Activated T-cell treated with anti-CD3 and anti-CD28 coated beads, Interleukin-2, amount 50 U/mL, for 72 hours (primary cell): Measurements from ENCODE around the gene FGD5. TPM values are rescaled to one million over a fixed set of nuclear protein-coding genes. Genes with fewer than 3 reads are reported as not detected.

Experiments
- ATAC-seq, 2 donors: fragments of 150-1000 bp; cut with Tn5 transposase; replicated peaks in 1 of 2; 2 replicates each; pipeline ENCODE4 v1.10.0; 2021; ENCODE audit warnings: moderate library complexity in 2 of 2, mild to moderate bottlenecking in 1 of 2
- DNase-seq, 2 donors: peaks; one replicate each; pipeline ENCODE4 v3.0.0; 2021 to 2022; ENCODE audit warnings: mixed read lengths in 1 of 2
- H3K27ac Mint-ChIP-seq: one replicate; pipeline ENCODE4 v1.8.0; 2022; ENCODE audit warnings: mild to moderate bottlenecking, moderate library complexity, mixed read lengths
- H3K27me3 Mint-ChIP-seq: one replicate; pipeline ENCODE4 v1.8.0; 2022; ENCODE audit warnings: low read depth, mixed read lengths
- H3K36me3 Mint-ChIP-seq, 2 donors: one replicate each; pipeline ENCODE4 v1.8.0; 2022; ENCODE audit warnings: mixed read lengths in 2 of 2, mild to moderate bottlenecking in 1 of 2; ENCODE audit not compliant: insufficient read depth in 2 of 2
- H3K4me1 Mint-ChIP-seq: one replicate; pipeline ENCODE4 v1.8.0; 2022; ENCODE audit warnings: low read depth, mixed read lengths
- H3K4me3 Mint-ChIP-seq, 2 donors: one replicate each; pipeline ENCODE4 v1.8.0; 2022; ENCODE audit warnings: mild to moderate bottlenecking in 2 of 2, mixed read lengths in 2 of 2, moderate library complexity in 2 of 2
- H3K9me3 Mint-ChIP-seq, 2 donors: one replicate each; pipeline ENCODE4 v1.8.0; 2022; ENCODE audit warnings: mixed read lengths in 2 of 2
- total RNA-seq, 2 donors: library from RNA; stranded (reverse); gene quantifications; one replicate each; pipeline ENCODE4 v1.2.3, GENCODE V29; 2022

The FGD5 gene
- total RNA-seq, 2 donors from 2014 or later = not detected

DNA sequence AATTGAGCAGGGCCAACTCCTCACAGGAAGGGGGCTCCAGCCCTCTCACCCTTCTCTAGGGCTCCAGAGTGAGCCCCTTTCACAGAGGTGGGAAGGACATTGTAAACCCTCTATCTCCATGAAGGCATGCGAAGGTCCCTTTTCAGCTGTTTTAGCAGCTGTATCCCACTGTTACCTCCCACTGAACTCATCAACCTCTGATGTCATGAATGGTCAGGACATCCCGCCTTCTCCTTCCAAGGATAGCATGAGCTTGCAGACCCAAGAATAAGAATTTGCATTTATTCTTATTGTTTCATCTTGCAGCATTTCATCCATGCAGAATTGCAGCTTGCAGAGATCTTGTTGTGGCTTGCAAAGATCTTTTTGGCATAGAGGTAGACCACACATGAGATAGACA is 24.3 kb upstream of the FGD5 start:
- ATAC-seq = no peak
- Mint-ChIP-seq H3K36me3 (no peaks in the 10 kb centered on the region), H3K27ac (no peak overlapping the region), H3K9me3 (no peaks in the 10 kb centered on the region), H3K4me1 (no peaks in the 10 kb centered on the region), H3K27me3 (peaks cover 5% of the 10 kb centered on the region), H3K4me3 (no peak overlapping the region)
- DNase-seq = no peak

DNA sequence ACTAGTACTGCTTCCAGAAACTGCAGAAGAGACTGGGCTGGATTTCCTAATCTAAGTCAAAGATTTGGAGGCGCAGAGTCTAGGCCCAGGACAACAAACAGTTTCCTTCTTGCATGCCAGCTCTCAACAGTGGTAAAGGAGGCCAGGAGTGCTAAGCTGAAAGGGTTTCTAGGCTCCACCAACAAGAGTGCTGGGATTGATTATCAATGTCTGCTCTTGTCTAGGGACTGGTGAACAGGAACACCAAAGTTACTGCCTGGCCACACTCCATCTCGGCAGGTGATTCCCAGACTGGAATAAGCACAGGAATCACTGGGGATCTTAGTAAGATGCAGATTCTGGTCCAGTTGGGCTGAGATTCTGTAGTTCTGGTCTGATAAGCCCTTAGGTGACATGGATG is 22.8 kb upstream of the FGD5 start:
- H3K27ac Mint-ChIP-seq = no peak overlapping the region
- ATAC-seq (no peak), DNase-seq (no peak)
- H3K4me1 Mint-ChIP-seq = no peaks in the 10 kb centered on the region
- no peaks in the 10 kb centered on the region for H3K9me3 Mint-ChIP-seq
- no peaks in the 10 kb centered on the region for H3K27me3 Mint-ChIP-seq
- H3K36me3 Mint-ChIP-seq = no peaks in the 10 kb centered on the region
- H3K4me3 Mint-ChIP-seq = no peak overlapping the region

DNA sequence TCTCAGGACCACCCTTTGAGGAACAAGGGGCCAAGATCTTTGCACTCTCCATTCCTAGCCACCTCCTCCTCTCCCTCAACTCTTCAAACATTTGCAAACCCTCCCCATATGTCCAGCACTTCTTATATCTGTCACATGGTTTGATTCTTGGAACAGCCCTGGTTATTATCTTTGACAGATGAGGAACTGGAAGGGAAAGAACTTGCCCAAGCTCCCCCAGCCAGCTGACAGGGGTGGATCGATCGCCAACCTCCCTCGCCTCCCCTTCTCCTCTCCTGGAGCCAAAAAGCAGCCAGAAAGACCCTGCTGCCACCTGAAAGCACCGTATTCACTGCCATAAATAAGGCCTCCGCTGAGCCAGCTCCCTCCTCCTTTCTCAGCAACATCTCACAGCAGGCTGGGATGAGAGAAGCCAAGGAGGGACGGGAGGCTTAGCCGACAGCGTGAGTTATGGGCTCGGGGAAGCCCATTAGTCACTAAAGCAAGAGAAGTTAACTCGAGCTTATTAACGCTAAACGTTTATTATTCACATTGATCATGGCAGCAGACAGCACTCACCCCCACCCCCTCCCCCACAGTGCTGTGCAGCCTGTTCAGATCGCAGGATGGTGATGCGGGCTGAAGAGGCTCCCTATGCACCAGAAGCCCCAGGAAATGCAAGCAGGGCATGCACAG is 22.2 kb upstream of the FGD5 start:
- DNase-seq (no peak), ATAC-seq (no peak)
- no peaks in the 10 kb centered on the region for H3K9me3 Mint-ChIP-seq
- no peak overlapping the region for H3K27ac Mint-ChIP-seq
- H3K27me3 Mint-ChIP-seq = no peaks in the 10 kb centered on the region
- no peaks in the 10 kb centered on the region for H3K36me3 Mint-ChIP-seq
- no peak overlapping the region for H3K4me3 Mint-ChIP-seq
- H3K4me1 Mint-ChIP-seq = no peaks in the 10 kb centered on the region

DNA sequence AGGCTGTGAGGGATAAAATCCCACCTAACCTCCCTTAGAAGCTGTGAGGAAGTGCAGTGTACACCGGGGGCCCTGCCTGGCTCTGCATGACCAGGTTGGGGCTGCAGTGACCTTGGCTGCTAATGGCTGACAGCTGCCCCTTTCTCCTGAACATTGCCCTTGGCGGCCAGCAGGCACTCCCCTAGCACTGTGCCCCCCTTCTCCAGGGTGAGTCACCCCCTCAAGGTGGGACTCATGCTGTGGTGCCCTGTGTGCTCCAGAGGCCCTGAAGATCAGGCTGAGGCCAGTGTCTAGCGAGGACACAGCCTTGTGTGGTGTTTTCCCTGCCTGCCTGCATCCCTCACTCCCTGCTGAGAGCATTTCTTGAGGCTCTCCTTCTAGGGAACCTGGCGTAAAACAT is 21.0 kb upstream of the FGD5 start:
- H3K9me3 Mint-ChIP-seq = no peaks in the 10 kb centered on the region

DNA sequence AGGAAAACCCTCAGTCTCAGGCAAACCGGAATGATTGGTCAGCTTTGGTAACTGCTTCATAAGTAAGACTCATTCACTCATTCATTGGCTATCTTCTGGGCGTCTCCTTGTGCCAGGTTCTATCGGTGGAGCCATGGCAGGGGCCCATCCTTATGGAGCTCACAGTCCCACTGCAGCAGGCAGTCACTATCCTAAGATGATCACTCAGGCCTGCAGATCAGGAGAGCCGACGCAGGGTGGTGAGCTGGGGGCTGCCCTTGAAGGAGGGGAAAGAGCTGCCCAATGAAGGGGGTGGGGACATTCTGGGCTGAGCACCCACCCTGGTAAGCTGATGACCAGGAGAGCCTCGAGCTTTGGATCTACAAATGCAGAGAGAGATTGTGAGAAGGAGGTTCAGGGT is 20.5 kb upstream of the FGD5 start:
- Mint-ChIP-seq H3K36me3 (no peaks in the 10 kb centered on the region), H3K27me3 (no peaks in the 10 kb centered on the region), H3K4me3 (no peak overlapping the region), H3K9me3 (no peaks in the 10 kb centered on the region), H3K27ac (no peak overlapping the region), H3K4me1 (peaks cover 4% of the 10 kb centered on the region)
- ATAC-seq (no peak), DNase-seq (no peak)

More for the DNA sequence above, 21.0 kb upstream of the FGD5 start:
- no peak for ATAC-seq
- no peak overlapping the region for H3K27ac Mint-ChIP-seq
- no peaks in the 10 kb centered on the region for H3K27me3 Mint-ChIP-seq
- no peak for DNase-seq
- no peaks in the 10 kb centered on the region for H3K4me1 Mint-ChIP-seq
- H3K4me3 Mint-ChIP-seq = no peak overlapping the region
- no peaks in the 10 kb centered on the region for H3K36me3 Mint-ChIP-seq

DNA sequence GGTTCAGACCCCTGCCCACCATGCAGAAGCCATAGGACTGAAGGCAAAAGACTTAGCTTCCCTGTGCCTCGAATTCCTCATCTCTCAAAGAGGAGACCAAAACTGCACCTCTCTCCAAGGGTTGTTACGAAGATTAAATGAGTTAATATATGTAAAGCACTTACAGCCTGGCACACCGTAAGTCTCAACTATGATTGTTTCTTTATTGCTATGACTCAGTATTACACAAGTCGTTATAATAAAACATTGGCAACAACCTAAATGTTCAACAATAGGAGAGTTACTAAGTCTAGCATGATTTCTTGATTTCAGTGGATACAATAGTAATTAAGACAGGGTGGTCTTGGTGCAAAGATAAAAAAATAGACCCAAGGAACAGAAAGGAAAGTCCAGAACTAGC is 19.6 kb upstream of the FGD5 start:
- ATAC-seq = no peak
- H3K4me1 Mint-ChIP-seq = peaks cover 13% of the 10 kb centered on the region
- no peaks in the 10 kb centered on the region for H3K36me3 Mint-ChIP-seq
- H3K4me3 Mint-ChIP-seq = no peak overlapping the region
- H3K9me3 Mint-ChIP-seq = no peaks in the 10 kb centered on the region
- no peak for DNase-seq
- H3K27ac Mint-ChIP-seq = no peak overlapping the region
- no peaks in the 10 kb centered on the region for H3K27me3 Mint-ChIP-seq

DNA sequence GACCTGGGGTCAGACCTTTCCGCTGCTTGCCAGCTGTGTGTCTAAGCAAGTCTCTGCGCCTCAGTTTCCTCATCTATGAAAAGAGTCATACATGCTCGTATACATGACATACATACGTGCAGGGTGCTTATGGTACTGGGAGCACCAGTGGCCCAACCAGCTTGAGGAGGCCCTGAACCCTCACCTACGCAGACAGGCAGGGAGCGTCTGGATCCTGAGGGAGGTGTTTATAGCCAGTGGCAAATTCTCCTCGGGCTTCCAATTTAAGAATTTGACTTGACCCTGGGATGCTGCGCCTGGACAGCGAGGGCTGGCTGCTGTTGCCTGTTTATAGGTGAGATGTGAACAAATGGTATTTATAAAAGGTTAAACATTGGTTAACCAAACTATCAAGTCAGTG is 17.7 kb upstream of the FGD5 start:
- no peak overlapping the region for H3K4me3 Mint-ChIP-seq
- no peak for DNase-seq
- H3K36me3 Mint-ChIP-seq = no peaks in the 10 kb centered on the region
- no peaks in the 10 kb centered on the region for H3K9me3 Mint-ChIP-seq
- peaks cover 7% of the 10 kb centered on the region for H3K27me3 Mint-ChIP-seq
- peaks cover 25% of the 10 kb centered on the region for H3K4me1 Mint-ChIP-seq
- no peak for ATAC-seq
- no peak overlapping the region for H3K27ac Mint-ChIP-seq

DNA sequence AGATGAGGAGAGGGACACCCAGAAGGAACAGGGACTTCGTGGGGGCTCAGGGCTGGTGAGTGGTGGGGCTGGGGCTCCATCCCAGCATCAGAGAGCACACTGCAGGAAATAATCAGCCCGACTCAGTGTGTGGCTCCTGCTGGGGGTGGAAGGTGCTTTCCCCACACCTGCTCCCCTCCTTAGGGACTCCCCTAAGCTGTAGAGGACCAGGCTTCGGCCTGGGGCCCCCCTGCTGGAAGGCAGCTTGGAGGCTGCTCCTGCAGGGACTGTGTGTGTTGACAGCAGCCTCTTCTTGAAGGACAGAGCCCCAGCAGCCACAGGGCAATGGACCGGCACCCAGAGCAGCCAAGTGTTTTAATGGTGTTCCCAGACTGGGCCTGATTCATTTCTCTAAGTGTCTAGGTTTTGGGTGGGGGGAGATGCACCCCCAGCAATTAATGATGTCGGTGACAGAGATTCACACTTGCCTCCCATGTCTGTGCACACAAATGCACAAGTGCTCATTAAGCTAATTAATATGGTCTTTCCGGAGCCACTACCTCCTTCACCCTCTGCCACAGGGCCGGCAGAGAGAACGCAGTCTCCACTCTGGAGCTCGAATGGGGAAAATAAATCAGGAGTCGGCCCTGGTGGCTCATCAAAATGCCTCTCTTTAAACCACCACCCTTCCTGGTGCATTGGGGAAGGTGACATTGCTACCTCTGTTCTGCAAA is 16.9 kb upstream of the FGD5 start:
- Mint-ChIP-seq H3K9me3 (no peaks in the 10 kb centered on the region), H3K36me3 (no peaks in the 10 kb centered on the region), H3K27me3 (peaks cover 15% of the 10 kb centered on the region), H3K4me1 (peaks cover 28% of the 10 kb centered on the region), H3K4me3 (no peak overlapping the region), H3K27ac (no peak overlapping the region)
- ATAC-seq = no peak
- DNase-seq = no peak

DNA sequence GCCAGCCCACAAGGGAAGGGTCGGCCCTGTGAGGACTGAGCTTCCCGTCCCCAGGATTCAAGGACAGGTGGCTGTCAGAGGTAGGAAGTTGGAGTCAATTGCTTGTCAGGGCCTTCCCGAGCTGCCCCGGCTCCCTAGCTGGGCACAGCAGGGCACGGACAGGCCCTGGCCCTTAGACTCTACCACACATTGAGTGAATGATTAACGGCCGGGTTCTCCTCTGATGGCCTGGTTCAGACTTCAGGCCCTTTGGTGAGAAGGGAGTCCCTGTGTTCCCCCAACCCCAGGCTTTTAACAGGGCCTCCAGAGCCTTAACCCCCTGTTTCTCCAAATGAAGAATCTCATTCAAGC is 16.4 kb upstream of the FGD5 start:
- no peak for ATAC-seq
- no peaks in the 10 kb centered on the region for H3K36me3 Mint-ChIP-seq

DNA sequence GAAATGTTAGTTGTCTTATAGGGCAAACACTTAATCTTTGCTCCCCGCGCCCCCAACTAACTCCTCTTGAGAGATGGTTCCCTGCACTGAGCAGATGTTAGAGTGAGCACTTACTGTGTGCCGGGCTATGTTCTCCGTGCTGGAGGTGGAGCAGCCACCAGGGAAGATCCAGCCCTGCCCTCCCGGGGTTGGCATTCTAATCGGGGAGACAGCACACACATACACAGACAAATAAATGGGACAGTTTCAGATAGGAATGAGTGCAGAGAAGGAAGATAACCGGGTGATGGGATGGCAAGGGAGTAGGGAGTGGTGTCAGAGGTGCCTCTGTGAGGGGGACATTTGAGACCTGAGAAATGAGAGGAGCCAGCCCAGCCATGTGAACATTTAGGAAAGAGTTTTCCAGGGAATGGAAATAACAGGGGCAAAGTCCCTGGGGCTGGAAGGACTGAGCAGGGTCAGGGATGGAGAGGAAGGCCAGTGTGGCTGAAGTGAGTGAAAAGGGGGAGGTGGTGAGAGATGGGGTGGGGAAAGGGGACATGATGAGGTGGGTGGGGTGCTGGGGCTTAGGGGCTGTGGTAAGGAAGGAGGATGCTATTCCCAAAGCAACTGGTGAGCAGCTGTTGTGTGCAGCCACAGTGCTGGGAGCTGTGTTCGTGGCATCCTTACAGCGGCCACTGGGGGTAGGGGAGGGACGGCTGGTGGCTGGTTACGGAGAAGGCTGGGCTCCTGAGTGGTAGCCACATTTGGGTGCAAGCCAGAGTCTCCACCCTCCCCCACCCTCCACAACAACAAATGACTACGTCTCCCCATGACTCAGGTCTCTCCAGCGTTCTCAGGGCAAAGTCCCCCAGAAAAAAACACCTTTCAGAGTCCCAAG is 15.4 kb upstream of the FGD5 start:
- Mint-ChIP-seq H3K4me1 (peaks cover 31% of the 10 kb centered on the region), H3K36me3 (no peaks in the 10 kb centered on the region), H3K9me3 (no peaks in the 10 kb centered on the region), H3K27ac (no peak overlapping the region), H3K4me3 (no peak overlapping the region), H3K27me3 (peaks cover 19% of the 10 kb centered on the region)
- ATAC-seq (peak; percentile 72 to 77), DNase-seq (peak; percentile 6 to 37)

More for the DNA sequence above, 16.4 kb upstream of the FGD5 start:
- no peak for DNase-seq
- H3K4me1 Mint-ChIP-seq = peaks cover 31% of the 10 kb centered on the region
- no peaks in the 10 kb centered on the region for H3K9me3 Mint-ChIP-seq
- H3K27ac Mint-ChIP-seq = no peak overlapping the region
- no peak overlapping the region for H3K4me3 Mint-ChIP-seq
- H3K27me3 Mint-ChIP-seq = peaks cover 17% of the 10 kb centered on the region

DNA sequence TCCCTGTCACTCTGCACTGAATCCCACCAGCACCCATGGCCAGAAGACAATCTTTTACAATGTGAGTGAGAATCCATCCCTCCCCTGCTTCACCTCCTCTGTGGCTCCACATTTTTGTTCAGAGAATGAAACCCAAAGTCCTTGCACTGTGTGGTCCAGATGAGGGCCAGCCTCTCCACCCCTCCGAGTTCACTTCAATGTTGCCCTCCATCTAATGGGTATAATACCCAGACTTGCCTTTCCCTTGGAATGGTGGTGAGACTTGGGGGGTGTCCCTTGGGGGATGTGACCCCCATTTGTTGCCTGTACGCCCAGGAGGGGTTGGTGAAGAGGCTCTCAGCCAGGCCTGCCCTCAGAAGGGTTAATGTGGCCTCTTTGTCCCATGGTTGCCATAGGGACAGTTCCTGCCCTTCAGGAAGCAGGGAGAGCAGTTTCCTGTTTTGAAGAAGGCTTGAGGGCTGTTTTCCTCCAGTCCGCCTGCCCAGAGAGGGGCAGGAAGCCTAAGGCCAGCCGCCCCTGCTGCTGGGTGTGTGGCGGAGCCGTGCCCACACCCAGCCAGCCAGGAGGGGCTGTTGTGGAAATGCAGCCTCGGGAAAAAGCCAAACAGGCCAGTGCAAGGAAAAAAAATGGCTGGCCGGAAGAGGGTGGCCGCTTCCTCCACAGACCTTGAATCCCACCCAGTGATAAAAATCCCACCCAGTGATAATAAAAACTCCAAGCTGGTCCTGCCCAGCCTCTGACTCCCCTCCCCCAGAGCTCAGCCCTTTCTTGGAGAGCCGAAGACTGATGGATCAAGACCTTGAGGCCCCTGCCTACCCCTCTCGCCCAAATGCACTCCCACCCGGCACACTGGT is 14.6 kb upstream of the FGD5 start:
- no peak for DNase-seq
- ATAC-seq = no peak
- no peaks in the 10 kb centered on the region for H3K9me3 Mint-ChIP-seq
- H3K4me3 Mint-ChIP-seq = no peak overlapping the region
- H3K27ac Mint-ChIP-seq = no peak overlapping the region
- H3K4me1 Mint-ChIP-seq = peaks cover 31% of the 10 kb centered on the region
- peaks cover 27% of the 10 kb centered on the region for H3K27me3 Mint-ChIP-seq
- H3K36me3 Mint-ChIP-seq = no peaks in the 10 kb centered on the region

DNA sequence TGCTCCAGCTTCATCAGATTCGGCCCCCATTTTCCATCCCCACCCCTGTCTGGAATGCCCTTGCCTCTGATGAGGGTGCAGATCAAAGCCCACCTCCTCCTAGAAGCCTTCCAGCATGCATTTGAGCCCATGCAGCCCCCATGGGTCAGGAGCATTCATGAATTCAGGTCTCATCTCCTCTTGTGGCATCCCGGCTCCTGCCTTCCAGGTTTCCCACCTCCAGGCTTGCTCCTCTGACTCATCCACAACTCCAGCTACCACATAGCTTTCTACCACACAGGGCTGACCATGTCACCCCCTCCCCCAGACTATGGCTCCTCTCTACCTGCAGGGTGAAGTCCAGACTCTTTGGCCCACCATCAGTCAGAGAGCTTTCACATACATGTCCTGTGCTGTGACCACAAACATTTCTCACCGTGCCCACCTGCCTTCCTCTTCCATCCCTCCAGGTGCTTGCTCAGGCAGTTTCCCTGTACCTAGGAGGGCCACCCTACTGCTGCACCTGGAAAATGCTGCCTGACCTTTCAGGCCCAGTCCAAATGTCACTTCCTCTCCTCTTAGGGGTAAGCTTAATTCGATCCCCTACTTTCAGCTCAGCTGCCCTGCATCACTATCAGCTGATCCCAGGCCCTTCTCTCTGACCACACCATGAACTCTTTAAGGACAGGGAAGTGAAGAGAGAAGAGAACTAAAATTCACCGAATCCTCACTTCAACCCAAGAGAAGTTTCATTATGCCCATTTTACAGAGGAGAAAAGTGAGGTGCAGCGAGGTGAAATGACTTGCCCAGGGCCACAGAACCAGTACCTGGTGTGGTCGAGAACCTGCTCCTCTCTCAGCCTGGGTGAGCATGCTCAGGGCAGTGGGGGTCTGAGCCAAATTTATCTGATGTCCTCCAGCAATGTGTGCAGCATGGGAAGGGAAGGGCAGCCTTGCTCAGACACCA is 13.7 kb upstream of the FGD5 start:
- DNase-seq (no peak), ATAC-seq (no peak)
- Mint-ChIP-seq H3K27ac (no peak overlapping the region), H3K27me3 (peaks cover 36% of the 10 kb centered on the region), H3K4me1 (peaks cover 31% of the 10 kb centered on the region), H3K9me3 (no peaks in the 10 kb centered on the region), H3K36me3 (no peaks in the 10 kb centered on the region), H3K4me3 (no peak overlapping the region)
